T-helper 2 cell treated with Interferon-gamma antibody and Interleukin-4, amounts not matched to agents 5 μg/mL and 100 μg/mL, for 36 hours (primary cell): ENCODE data around the gene EDARADD.

ENCODE experiments used
- DNase-seq: peaks from one replicate; pipeline ENCODE4 v3.0.0; 2021; ENCODE audit warnings: low spot score
- H3K27ac Mint-ChIP-seq: one replicate; pipeline ENCODE4 v1.8.0; 2021; ENCODE audit warnings: mild to moderate bottlenecking, mixed read lengths
- H3K27me3 Mint-ChIP-seq: one replicate; pipeline ENCODE4 v1.8.0; 2021; ENCODE audit warnings: low read depth, mixed read lengths
- H3K36me3 Mint-ChIP-seq: one replicate; pipeline ENCODE4 v1.8.0; 2021; ENCODE audit warnings: low read depth, mixed read lengths
- H3K4me1 Mint-ChIP-seq: one replicate; pipeline ENCODE4 v1.8.0; 2021; ENCODE audit warnings: low read depth, mixed read lengths
- H3K4me3 Mint-ChIP-seq: one replicate; pipeline ENCODE4 v1.8.0; 2022; ENCODE audit warnings: mild to moderate bottlenecking, moderate library complexity, mixed read lengths
- H3K9me3 Mint-ChIP-seq: one replicate; pipeline ENCODE4 v1.8.0; 2021; ENCODE audit warnings: mixed read lengths

The EDARADD gene

DNA sequence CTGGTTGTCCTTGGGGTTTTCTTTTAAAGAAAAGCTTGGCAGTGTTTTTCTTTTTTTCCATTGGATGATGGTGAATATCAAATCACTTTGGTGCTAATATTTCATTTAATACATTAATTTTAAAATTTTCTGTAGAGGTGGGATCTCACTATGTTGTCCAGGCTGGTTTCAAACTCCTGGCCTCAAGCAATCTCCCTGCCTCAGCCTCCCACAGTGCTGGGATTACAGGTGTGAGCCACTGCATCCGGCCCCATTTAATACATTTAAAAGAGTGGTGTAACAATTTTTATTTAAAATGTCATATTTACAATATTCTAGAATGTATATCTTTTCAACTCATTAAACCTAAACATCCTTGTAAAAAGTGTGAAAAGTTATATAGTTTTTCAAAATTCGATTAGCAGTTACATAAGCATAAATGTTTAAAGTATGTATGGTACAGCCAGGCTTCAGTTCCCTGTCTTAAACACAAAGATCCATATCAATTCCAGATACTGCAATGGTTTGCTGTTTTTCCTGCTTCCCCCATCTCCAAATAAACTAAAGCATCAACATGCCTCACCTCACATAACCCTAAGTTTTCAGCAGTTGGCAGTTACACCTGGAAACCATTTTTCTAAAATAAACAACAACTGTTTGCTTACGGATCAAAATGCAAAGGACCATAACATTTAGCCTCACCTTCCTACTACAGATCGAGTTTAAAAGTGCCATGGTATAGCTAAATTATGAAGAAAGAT lies 120.8 kb downstream of the EDARADD start:
- peaks cover 33% of the 10 kb centered on the region for H3K4me1 Mint-ChIP-seq
- H3K36me3 Mint-ChIP-seq: no peaks in the 10 kb centered on the region
- H3K27me3 Mint-ChIP-seq: peaks cover 42% of the 10 kb centered on the region
- no peak for DNase-seq
- no peak overlapping the region for H3K27ac Mint-ChIP-seq
- no peaks in the 10 kb centered on the region for H3K9me3 Mint-ChIP-seq
- H3K4me3 Mint-ChIP-seq: no peak overlapping the region

DNA sequence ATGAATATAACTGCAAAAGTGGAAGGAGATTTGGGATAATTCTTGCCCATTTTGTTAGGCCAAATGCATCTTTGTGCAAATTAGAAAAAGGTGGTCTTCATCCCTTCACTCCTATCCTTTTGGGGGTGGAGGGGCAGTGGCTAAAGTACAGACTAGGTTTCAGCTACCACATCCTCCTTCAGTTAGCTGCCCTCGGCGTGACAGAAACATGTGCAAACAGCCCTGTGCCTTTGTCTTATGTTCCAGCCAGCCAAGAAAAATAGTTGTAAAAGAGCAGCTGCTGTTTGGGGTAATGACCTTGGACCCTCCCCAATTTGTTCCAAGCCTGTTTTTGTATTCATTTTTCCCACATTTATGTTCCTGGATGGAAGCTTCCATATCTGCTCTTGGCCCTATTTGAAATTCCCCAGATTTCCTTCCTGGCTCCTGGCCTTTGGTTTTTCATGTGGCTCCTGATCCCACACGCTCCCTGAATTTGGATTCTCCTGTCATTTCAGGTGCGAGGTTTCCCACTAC lies 121.4 kb downstream of the EDARADD start:
- peak overlapping the region; percentile 78 for H3K4me3 Mint-ChIP-seq
- H3K27me3 Mint-ChIP-seq: peaks cover 41% of the 10 kb centered on the region
- H3K36me3 Mint-ChIP-seq: peaks cover 3% of the 10 kb centered on the region
- no peak overlapping the region for H3K27ac Mint-ChIP-seq
- H3K4me1 Mint-ChIP-seq: peaks cover 28% of the 10 kb centered on the region
- H3K9me3 Mint-ChIP-seq: no peaks in the 10 kb centered on the region
- DNase-seq: no peak

DNA sequence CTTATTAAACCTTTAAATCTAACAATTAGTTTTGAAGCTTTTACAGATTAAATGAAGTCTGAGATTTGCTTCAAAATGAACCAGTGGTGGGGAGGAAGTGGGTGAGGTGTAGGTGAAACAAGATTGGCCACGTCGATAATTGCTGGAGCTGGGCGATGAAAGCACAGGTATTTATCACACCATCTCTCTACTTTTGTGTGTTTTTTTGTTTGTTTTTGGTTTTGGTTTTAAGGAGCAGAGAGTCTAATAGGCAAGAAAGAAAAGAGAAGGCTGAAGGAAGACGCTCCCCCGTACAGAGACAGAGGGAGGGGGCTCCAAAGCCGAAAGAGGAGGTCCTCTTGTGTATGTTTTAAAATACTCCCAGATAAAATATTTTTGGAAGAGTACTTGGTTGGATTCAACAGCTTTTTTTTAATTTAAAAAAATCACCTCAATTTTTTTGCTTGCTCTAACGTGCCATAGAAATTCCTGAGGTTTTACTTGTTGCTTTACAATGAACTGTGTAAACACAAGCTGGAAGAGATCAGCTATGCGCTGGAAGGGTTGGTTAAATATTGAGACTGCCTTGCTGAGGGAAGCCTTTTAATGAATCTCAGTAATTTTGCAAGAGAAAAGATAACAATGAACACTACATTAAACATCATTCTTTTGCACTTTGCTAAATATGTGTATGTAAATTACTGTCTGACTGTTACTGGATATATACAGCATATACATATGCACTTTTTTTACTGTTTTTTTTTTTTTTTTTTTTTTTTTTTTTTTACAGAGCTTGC lies 123.0 kb downstream of the EDARADD start:
- peak overlapping the region; percentile 78 for H3K4me3 Mint-ChIP-seq
- peaks cover 3% of the 10 kb centered on the region for H3K36me3 Mint-ChIP-seq
- peaks cover 50% of the 10 kb centered on the region for H3K27me3 Mint-ChIP-seq
- H3K27ac Mint-ChIP-seq: peak overlapping the region; percentile 79
- H3K4me1 Mint-ChIP-seq: peaks cover 26% of the 10 kb centered on the region
- H3K9me3 Mint-ChIP-seq: no peaks in the 10 kb centered on the region
- peak; percentile 42 for DNase-seq

DNA sequence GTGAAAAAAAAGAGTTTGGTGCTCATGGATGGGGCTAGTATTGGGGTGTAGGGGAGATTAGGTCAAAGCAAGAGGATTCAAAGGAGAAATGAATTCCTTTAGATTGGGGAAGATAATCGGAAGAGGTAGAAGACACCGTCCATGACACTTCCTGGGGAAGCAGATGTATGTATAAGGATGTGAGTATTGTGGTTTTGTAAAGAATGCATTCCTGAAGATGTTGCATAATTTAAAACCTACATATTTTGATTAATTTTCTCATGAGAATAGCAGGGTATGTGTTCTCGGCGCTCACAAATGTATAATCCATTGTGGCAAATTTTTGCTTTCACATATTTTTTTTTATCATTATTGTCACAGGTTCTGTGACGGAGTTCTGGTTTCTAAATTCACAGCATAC lies 124.2 kb downstream of the EDARADD start:
- no peak for DNase-seq
- Mint-ChIP-seq H3K4me1 (peaks cover 33% of the 10 kb centered on the region), H3K9me3 (no peaks in the 10 kb centered on the region), H3K4me3 (no peak overlapping the region), H3K27me3 (peaks cover 48% of the 10 kb centered on the region), H3K27ac (no peak overlapping the region), H3K36me3 (peaks cover 3% of the 10 kb centered on the region)

DNA sequence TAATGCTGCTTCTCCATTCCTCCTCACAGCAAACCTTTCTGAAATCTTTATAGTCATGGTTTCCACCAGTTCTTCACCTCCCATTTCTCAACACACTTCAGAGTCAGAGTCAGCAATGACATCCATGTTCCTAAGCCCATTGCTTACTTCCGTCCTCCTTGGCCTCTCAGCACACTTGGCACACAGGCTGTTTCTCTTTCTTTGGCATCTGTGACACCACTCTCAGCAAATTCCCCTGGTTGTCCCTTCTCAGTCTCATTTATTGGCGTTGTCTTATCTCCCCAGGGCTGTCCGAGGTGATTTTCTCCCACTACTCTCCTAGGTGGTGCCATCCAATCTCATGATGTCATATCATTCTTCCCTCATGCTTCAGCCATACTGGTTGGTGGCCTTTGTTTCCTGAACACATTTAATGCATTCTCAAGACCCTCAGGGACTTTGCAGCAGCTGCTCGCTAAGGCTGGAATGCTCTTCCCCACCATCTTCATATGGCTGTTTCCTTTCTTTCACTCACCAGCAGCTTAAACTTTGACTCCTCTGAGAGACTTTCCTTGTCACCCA lies 126.4 kb downstream of the EDARADD start:
- H3K4me3 Mint-ChIP-seq: no peak overlapping the region
- peaks cover 44% of the 10 kb centered on the region for H3K27me3 Mint-ChIP-seq
- no peaks in the 10 kb centered on the region for H3K9me3 Mint-ChIP-seq
- peaks cover 35% of the 10 kb centered on the region for H3K4me1 Mint-ChIP-seq
- H3K27ac Mint-ChIP-seq: no peak overlapping the region
- DNase-seq: no peak
- H3K36me3 Mint-ChIP-seq: peaks cover 10% of the 10 kb centered on the region

DNA sequence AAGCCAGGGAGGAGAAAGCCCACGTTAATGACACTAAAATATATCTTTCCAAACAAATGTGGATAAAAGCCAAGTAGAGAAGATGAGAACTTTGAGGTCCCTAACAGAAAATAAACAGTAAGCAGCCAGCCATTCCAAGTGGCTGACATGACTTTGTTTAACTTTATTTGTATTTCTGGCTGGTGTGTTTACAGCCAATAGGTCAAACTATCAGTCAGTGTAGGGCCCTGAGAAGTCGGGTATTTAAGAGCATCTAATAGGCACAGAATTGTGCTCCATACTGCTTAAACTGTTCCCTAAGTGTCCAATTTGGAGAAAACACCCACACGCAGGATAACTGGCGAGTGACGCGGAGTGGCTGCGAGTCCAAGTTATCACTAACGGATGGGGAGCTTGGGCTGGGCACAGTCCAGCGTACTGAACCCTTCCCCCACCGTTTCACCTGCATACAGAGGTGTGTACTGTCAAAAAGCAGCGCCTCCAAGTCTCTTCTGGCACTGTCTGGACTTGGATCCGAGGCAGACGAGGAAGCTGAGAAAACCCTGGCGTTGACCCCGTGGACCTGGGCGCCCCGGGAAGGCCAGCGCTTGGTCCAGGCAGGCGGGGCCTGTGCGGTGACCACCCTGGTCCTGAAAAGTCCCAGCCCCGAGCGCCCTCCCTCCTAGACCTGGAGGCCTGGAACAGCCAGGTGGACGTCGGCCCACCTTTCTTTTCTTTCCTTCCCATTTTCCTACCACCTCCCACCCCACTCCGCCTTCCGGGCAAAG lies 129.0 kb downstream of the EDARADD start:
- Mint-ChIP-seq H3K4me1 (peaks cover 29% of the 10 kb centered on the region), H3K36me3 (peaks cover 26% of the 10 kb centered on the region)

DNA sequence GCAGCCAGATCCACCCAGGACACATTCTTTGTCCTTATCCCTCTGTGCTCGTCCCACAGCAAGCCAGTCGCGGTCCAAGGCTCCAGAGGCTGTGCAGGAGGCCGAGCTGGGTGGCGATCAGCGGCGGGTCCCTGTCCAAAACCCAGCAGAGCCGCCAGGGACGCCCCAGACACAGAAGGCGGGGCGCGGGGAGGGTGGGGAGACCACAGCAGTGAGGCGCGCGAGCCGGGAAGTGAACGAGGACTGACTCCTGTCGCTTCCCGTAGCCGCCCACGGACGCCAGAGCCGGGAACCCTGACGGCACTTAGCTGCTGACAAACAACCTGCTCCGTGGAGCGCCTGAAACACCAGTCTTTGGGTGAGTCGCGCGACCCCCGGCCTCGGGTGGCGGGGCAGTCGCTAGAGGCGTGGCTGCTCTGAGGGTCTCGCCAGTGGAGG lies 129.6 kb downstream of the EDARADD start, which contains the start of gene LGALS8:
TSS of gene LGALS8 (plus strand) at position 279 of the 438 bp plus-strand sequence. CDS start 2,089 bp downstream, outside the sequence.
- Mint-ChIP-seq H3K9me3 (no peaks in the 10 kb centered on the region), H3K27me3 (peaks cover 29% of the 10 kb centered on the region), H3K27ac (peak within 1 kb of the TSS; percentile 99), H3K36me3 (peaks cover 27% of the 10 kb centered on the region), H3K4me1 (peaks cover 26% of the 10 kb centered on the region), H3K4me3 (peak within 1 kb of the TSS; percentile 98)
- DNase-seq: peak; percentile 84

More for the DNA sequence above, 129.0 kb downstream of the EDARADD start:
- H3K27me3 Mint-ChIP-seq: peaks cover 35% of the 10 kb centered on the region
- peak overlapping the region; percentile 98 for H3K4me3 Mint-ChIP-seq
- DNase-seq: no peak
- H3K27ac Mint-ChIP-seq: peak overlapping the region; percentile 99
- no peaks in the 10 kb centered on the region for H3K9me3 Mint-ChIP-seq

DNA sequence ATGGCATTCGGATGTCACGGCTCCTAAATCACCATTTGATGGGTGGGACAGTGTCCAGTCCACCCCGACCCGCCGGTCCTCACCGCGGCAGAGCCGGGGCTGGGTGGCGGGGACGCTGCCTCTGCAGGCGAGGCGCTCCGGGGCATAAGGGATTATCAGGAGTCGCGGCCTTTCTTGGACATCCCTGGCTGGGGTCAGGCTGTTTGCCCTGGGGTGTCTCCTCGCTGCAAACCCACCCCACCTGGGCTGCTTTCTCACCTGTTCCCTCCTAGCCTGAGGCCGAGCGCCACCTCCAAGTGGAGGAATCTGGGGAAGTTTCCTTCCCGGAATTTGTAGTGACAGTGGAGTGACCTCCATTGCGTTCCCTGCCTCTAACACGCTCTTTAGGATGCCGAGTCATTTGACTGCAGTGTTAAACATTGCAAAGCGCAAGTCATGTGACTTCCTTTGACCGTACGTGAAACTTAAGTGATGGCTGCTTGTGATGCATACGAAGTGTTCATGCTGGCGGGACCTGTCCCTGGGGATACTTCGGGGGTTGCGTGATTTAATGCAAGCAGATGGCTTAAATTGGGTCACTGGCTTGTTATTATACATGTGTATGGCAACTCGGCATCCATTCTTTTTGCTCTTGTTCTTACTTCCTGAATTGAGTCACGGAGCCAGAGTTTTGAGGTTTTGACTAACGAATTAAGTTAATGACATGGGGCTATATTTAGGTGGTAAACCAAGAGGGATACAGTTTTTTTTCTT lies 130.2 kb downstream of the EDARADD start:
- Mint-ChIP-seq H3K4me1 (peaks cover 30% of the 10 kb centered on the region), H3K4me3 (peak overlapping the region; percentile 98), H3K36me3 (peaks cover 31% of the 10 kb centered on the region), H3K9me3 (no peaks in the 10 kb centered on the region), H3K27ac (peak overlapping the region; percentile 99), H3K27me3 (peaks cover 25% of the 10 kb centered on the region)
- peak; percentile 65 for DNase-seq

DNA sequence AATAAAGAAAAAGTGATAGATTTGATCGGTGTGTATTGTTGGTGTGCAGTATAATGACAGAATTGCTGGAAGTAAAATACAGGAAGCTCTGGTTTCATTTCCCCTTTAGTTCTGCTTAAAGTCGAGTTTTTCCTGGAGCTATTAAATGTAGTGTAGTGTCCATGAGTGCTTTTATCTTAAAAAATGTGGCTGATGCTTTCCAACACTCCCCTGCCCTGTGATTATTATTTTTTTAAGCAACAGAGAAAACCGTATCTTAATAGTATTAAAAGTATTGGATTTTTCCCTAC lies 130.8 kb downstream of the EDARADD start:
- DNase-seq: no peak
- Mint-ChIP-seq H3K4me3 (peak overlapping the region; percentile 98), H3K4me1 (peaks cover 30% of the 10 kb centered on the region), H3K9me3 (no peaks in the 10 kb centered on the region), H3K27ac (peak overlapping the region; percentile 99), H3K36me3 (peaks cover 31% of the 10 kb centered on the region), H3K27me3 (peaks cover 21% of the 10 kb centered on the region)

DNA sequence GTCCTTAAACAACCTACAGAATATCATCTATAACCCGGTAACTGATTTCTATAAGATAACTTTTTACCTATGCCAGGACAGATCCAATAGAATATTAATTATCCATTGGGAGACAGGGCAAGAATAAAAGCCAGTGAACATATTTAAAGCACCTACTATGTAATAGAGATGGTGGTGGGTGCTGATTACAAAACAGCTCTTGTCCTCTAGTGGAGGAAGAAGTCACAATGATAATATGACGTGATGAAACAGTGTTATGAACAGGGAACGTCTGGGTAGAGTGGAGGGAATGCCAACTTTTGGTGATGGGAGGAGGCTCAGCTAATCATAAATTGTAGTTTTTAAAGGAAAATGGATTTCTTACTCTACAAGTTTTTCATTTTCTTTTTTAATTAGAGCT lies 132.0 kb downstream of the EDARADD start:
- H3K9me3 Mint-ChIP-seq: no peaks in the 10 kb centered on the region
- peaks cover 13% of the 10 kb centered on the region for H3K27me3 Mint-ChIP-seq
- H3K36me3 Mint-ChIP-seq: peaks cover 36% of the 10 kb centered on the region
- peaks cover 38% of the 10 kb centered on the region for H3K4me1 Mint-ChIP-seq
- H3K4me3 Mint-ChIP-seq: no peak overlapping the region
- no peak overlapping the region for H3K27ac Mint-ChIP-seq
- no peak for DNase-seq

DNA sequence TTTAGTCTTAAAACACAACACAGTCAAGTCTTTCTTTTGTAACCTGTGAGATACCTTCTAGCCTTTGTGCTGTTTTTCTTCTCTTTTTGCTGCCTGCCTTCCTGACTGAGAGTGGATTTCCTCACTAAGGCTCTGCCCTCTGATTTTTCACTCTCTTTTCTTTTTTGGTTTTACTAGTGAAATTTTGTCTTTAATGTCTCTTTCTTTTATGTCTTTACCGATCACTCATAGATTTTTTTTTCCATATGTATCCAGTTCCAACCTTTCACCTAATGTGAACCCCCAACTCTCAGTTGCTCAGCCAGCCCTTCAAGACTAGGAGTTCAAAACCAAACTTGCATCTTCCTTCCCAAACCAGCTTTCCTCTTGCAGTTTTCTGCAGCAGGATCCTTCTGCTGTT lies 136.2 kb downstream of the EDARADD start:
- Mint-ChIP-seq H3K27me3 (no peaks in the 10 kb centered on the region), H3K4me3 (no peak overlapping the region), H3K27ac (no peak overlapping the region), H3K4me1 (peaks cover 45% of the 10 kb centered on the region), H3K9me3 (no peaks in the 10 kb centered on the region), H3K36me3 (peaks cover 48% of the 10 kb centered on the region)
- no peak for DNase-seq

DNA sequence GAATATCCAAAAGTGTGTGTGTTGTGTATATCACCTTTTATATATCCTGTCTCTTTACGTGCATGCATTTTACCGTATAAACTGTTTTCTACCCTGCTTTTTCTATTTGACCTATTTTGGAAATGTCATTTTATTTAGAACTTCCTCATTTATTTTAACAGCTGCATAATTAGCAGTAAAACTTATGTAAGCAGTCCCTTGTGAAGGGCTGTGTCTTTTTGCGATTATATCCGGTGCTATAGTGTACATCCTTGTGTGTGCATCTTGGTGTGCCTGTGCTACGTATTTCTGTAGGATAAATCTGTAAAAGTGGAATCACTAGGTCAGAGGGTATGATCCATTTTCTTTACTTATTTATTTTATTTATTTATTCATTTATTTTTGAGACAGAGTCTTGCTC lies 136.9 kb downstream of the EDARADD start:
- H3K9me3 Mint-ChIP-seq: no peaks in the 10 kb centered on the region
- no peak overlapping the region for H3K4me3 Mint-ChIP-seq
- no peak overlapping the region for H3K27ac Mint-ChIP-seq
- H3K4me1 Mint-ChIP-seq: peaks cover 43% of the 10 kb centered on the region
- H3K36me3 Mint-ChIP-seq: peaks cover 52% of the 10 kb centered on the region
- DNase-seq: no peak
- no peaks in the 10 kb centered on the region for H3K27me3 Mint-ChIP-seq

DNA sequence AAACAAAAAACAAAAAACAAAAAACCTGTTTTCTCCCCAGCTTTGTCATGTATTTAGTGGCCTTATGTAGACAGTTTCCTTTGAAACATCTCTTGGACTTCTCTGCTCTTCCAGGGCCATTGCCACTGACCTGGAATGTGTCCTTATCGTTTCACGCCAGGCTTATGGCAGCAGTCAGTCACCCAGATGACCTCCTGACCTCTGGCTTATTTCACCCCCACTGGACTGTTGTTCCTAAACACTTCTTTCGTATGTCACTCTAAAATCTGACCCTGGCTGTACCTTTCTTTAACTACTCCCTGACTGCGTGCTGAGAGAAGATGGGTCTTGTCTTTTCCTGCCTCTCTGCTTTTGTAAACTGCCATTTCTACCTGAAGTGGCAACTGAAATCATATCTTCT lies 138.8 kb downstream of the EDARADD start:
- H3K27ac Mint-ChIP-seq: peak overlapping the region; percentile 47
- H3K4me3 Mint-ChIP-seq: no peak overlapping the region
- DNase-seq: no peak
- no peaks in the 10 kb centered on the region for H3K9me3 Mint-ChIP-seq
- peaks cover 49% of the 10 kb centered on the region for H3K36me3 Mint-ChIP-seq
- peaks cover 35% of the 10 kb centered on the region for H3K4me1 Mint-ChIP-seq
- H3K27me3 Mint-ChIP-seq: no peaks in the 10 kb centered on the region
